Astrocyte (in vitro differentiated cells and primary cell): Measurements from ENCODE around the gene DCUN1D3. TPM values are rescaled to one million over a fixed set of nuclear protein-coding genes. Genes with fewer than 3 reads are reported as not detected.

Source experiments
- DNase-seq: peaks from one replicate; pipeline ENCODE4 v3.0.0-alpha.2; 2010; ENCODE audit warnings: low read depth
- FAIRE-seq: peaks from 2 replicates; lab custom pipeline; 2011; peaks lifted over from hg19 to GRCh38; lab: Jason Lieb, UNC
- H2AFZ ChIP-seq: 2 replicates; pipeline ENCODE4 v1.6.0; 2012; ENCODE audit warnings: low read depth, low read length, inconsistent platforms
- H3K27ac ChIP-seq: 2 replicates; pipeline ENCODE4 v1.5.1; 2011; ENCODE audit warnings: low read depth, low read length, inconsistent platforms
- H3K27me3 ChIP-seq: 2 replicates; pipeline ENCODE4 v1.6.0; 2011; ENCODE audit warnings: low read length, inconsistent platforms; ENCODE audit not compliant: insufficient read depth
- H3K36me3 ChIP-seq: 2 replicates; pipeline ENCODE4 v1.5.1; 2011; ENCODE audit warnings: low read length, inconsistent platforms; ENCODE audit not compliant: insufficient read depth
- H3K4me1 ChIP-seq: 2 replicates; pipeline ENCODE4 v1.5.1; 2011; ENCODE audit warnings: low read length, inconsistent platforms; ENCODE audit not compliant: insufficient read depth
- H3K4me2 ChIP-seq: 2 replicates; pipeline ENCODE4 v1.6.0; 2012; ENCODE audit warnings: low read length, inconsistent platforms
- H3K4me3 ChIP-seq: 2 replicates; pipeline ENCODE4 v1.5.1; 2011; ENCODE audit warnings: low read depth, mild to moderate bottlenecking, low read length, inconsistent platforms; ENCODE audit not compliant: insufficient read depth
- H3K79me2 ChIP-seq: 2 replicates; pipeline ENCODE4 v1.6.0; 2012; ENCODE audit warnings: mild to moderate bottlenecking, low read length, inconsistent platforms; ENCODE audit not compliant: insufficient read depth
- H3K9ac ChIP-seq: 2 replicates; pipeline ENCODE4 v1.6.0; 2012; ENCODE audit warnings: mild to moderate bottlenecking, low read length, inconsistent platforms
- H3K9me3 ChIP-seq: 2 replicates; pipeline ENCODE4 v1.5.1; 2012; ENCODE audit warnings: low read depth, mild to moderate bottlenecking, low read length, inconsistent platforms; ENCODE audit not compliant: insufficient read depth
- H4K20me1 ChIP-seq: 2 replicates; pipeline ENCODE4 v1.6.0; 2012; ENCODE audit warnings: low read length, inconsistent platforms; ENCODE audit not compliant: insufficient read depth
- H3K27ac Mint-ChIP-seq: one replicate; pipeline ENCODE4 v1.8.0; 2021; ENCODE audit warnings: mild to moderate bottlenecking, mixed read lengths; ENCODE audit not compliant: unreplicated experiment
- H3K27me3 Mint-ChIP-seq: one replicate; pipeline ENCODE4 v1.8.0; 2021; ENCODE audit warnings: low read depth, mixed read lengths; ENCODE audit not compliant: unreplicated experiment
- H3K36me3 Mint-ChIP-seq: one replicate; pipeline ENCODE4 v1.8.0; 2021; ENCODE audit warnings: low read depth, mixed read lengths; ENCODE audit not compliant: unreplicated experiment
- H3K4me1 Mint-ChIP-seq: one replicate; pipeline ENCODE4 v1.8.0; 2021; ENCODE audit warnings: low read depth, mixed read lengths; ENCODE audit not compliant: unreplicated experiment
- H3K4me3 Mint-ChIP-seq: one replicate; pipeline ENCODE4 v1.8.0; 2021; ENCODE audit warnings: mild to moderate bottlenecking, moderate library complexity, mixed read lengths; ENCODE audit not compliant: unreplicated experiment
- H3K9me3 Mint-ChIP-seq: one replicate; pipeline ENCODE4 v1.8.0; 2021; ENCODE audit warnings: mild to moderate bottlenecking, mixed read lengths; ENCODE audit not compliant: unreplicated experiment
- CTCF ChIP-seq: IDR thresholded peaks from 2 replicates; pipeline ENCODE4 v1.5.1; 2011; ENCODE audit warnings: low read depth, mild to moderate bottlenecking, inconsistent platforms, low read length, moderate library complexity; ENCODE audit not compliant: insufficient read depth
- EZH2 ChIP-seq: IDR thresholded peaks from 2 replicates; pipeline ENCODE4 v1.6.1; 2012; ENCODE audit warnings: mild to moderate bottlenecking, low read length, inconsistent platforms; ENCODE audit not compliant: insufficient read depth
- total RNA-seq: library from RNA; stranded (reverse); gene quantifications from 2 replicates; pipeline ENCODE4 v1.2.1, GENCODE V29; 2021

DCUN1D3 gene
- total RNA-seq, 1 donor from 2014 or later = 34.0 TPM

DNA sequence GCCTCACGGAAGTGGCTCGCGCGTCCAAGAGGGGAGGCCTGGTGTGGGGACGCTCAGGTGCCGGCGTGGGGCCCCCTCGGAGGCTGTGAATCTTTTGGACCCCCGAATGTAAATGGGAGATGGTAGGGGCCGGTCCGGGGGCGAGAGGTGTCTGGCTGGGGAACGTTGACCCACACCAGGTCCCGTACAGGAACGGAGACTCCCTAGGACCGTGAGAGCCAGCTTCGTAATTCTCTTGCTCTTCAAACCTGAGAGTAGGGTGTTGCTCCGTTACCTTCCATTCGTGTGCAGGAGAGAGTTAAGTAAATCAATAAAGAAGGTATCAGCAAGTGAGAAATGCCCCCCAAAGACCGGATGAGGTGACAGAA lies 894 bp upstream of the DCUN1D3 start:
- FAIRE-seq = no peak
- H3K27ac Mint-ChIP-seq = peak overlapping the region; percentile 100
- peak overlapping the region; percentile 95 for H3K9ac ChIP-seq

DNA sequence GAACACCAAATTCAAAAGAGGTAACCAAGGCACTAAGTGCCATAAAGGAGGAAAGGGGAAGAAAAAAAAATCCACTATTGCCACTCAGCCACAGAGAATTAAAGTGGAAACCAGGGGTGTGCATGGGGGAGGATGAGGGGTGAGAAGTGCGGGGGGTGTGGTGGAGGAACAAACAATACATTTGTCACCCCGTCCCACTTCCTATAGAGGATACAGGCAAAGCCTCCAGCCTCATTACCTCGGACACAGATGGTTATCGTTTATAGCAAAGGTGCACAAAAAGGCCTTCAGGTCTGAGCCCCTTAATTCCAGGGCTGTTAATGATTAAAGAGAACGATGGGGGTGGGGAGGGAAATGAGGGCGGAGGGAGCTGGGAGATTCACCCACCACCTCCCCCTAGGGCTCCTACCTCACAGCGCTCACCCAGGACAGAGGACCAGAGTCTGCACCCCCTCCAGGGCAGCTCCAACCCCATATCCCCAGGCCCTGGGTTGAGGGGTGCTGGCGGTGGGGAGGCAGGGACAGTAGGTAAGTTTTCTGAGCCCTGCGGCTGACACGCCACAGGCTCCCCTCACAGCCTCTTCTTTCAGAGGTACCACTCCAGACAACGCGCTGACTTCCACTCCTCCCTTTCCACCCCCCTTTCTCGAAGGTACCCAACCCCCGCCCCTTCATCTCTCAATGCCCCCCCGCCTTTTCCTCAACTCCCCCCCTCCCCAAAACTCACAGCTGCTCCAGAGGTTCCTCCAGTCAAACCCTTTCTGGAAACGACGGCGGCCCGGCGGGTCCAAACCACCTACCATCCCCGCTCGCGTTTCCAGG lies 470 bp downstream of the DCUN1D3 start:
- peaks cover 79% of the 10 kb centered on the region for H3K79me2 ChIP-seq

More for the DNA sequence above, 894 bp upstream of the DCUN1D3 start:
- Histone ChIP-seq H3K79me2 (peaks cover 65% of the 10 kb centered on the region), H3K9me3 (no peaks in the 10 kb centered on the region), H4K20me1 (peaks cover 30% of the 10 kb centered on the region), H3K4me1 (peaks cover 60% of the 10 kb centered on the region), H3K27me3 (no peaks in the 10 kb centered on the region), H3K36me3 (peaks cover 8% of the 10 kb centered on the region), H3K27ac (peak overlapping the region; percentile 100), H3K4me3 (peak overlapping the region; percentile 75), H2AFZ (peak overlapping the region; percentile 75), H3K4me2 (peak overlapping the region; percentile 91)
- peak overlapping the region; percentile 99 for H3K4me3 Mint-ChIP-seq
- peaks cover 3% of the 10 kb centered on the region for H3K36me3 Mint-ChIP-seq
- no peaks in the 10 kb centered on the region for H3K27me3 Mint-ChIP-seq
- TF ChIP-seq CTCF (no peak), EZH2 (no peak)
- peaks cover 65% of the 10 kb centered on the region for H3K4me1 Mint-ChIP-seq
- DNase-seq = no peak
- H3K9me3 Mint-ChIP-seq = no peaks in the 10 kb centered on the region

More for the DNA sequence above, 470 bp downstream of the DCUN1D3 start:
- Histone ChIP-seq H3K4me3 (peak overlapping the region; percentile 88), H4K20me1 (peaks cover 42% of the 10 kb centered on the region), H3K9me3 (no peaks in the 10 kb centered on the region), H3K36me3 (peaks cover 16% of the 10 kb centered on the region), H2AFZ (no peak overlapping the region), H3K27ac (peak overlapping the region; percentile 100), H3K4me2 (peak overlapping the region; percentile 99), H3K9ac (peak overlapping the region; percentile 95), H3K27me3 (no peaks in the 10 kb centered on the region), H3K4me1 (peaks cover 46% of the 10 kb centered on the region)
- H3K27me3 Mint-ChIP-seq = no peaks in the 10 kb centered on the region
- H3K27ac Mint-ChIP-seq = peak overlapping the region; percentile 100
- DNase-seq (no peak), FAIRE-seq (no peak)
- no peaks in the 10 kb centered on the region for H3K9me3 Mint-ChIP-seq
- H3K4me3 Mint-ChIP-seq = peak overlapping the region; percentile 99
- peaks cover 3% of the 10 kb centered on the region for H3K36me3 Mint-ChIP-seq
- no peak for TF ChIP-seq EZH2
- no peak for TF ChIP-seq CTCF
- peaks cover 56% of the 10 kb centered on the region for H3K4me1 Mint-ChIP-seq
